GM19467 (cell line): ENCODE measurements around the gene PKN1.
"Not testable (repeated sequence)": the region's sequence is repeated elsewhere in the genome, so short reads cannot be mapped to it uniquely, and the experiment has no call there.

Experiments used
- ATAC-seq: cut with Tn5 transposase; IDR thresholded peaks from one replicate; pipeline ENCODE4 v1.9.1; 2021; ENCODE audit warnings: mild to moderate bottlenecking, moderate library complexity; ENCODE audit not compliant: unreplicated experiment

The PKN1 gene

GRCh38 chr19:14460935-14461334, 27.8 kb downstream of the PKN1 start:
- ATAC-seq = no peak

- ATAC-seq = not testable (repeated sequence)
These were observed 29.3 kb downstream of the PKN1 start for GRCh38 chr19:14462401-14462800.

- no peak for ATAC-seq
These were observed 30.6 kb downstream of the PKN1 start for GRCh38 chr19:14463747-14464146.

GRCh38 chr19:14467391-14467790, 34.3 kb downstream of the PKN1 start:
- no peak for ATAC-seq

GRCh38 chr19:14467816-14468215, 34.7 kb downstream of the PKN1 start:
- ATAC-seq = no peak

GRCh38 chr19:14470031-14470876, 37.1 kb downstream of the PKN1 start:
- ATAC-seq = no peak

GRCh38 chr19:14471436-14472187, 38.5 kb downstream of the PKN1 start:
- no peak for ATAC-seq

- no peak for ATAC-seq
These were observed 39.3 kb downstream of the PKN1 start for GRCh38 chr19:14472202-14472938.

- ATAC-seq = no peak
These were observed 40.2 kb downstream of the PKN1 start for GRCh38 chr19:14473073-14473977.

GRCh38 chr19:14473978-14474578, 41.0 kb downstream of the PKN1 start:
- no peak for ATAC-seq

- ATAC-seq = no peak
These were observed 41.7 kb downstream of the PKN1 start for GRCh38 chr19:14474827-14475226.

GRCh38 chr19:14475251-14476073, 42.4 kb downstream of the PKN1 start, which contains the start of gene PTGER1:
Gene PTGER1 (minus strand): TSS chr19:14475354. CDS start chr19:14474320, 1,034 bp downstream.
- no peak for ATAC-seq

- no peak for ATAC-seq
These were observed 43.2 kb downstream of the PKN1 start for GRCh38 chr19:14476327-14476672.

GRCh38 chr19:14476673-14477401, 43.7 kb downstream of the PKN1 start:
- ATAC-seq = no peak

- no peak for ATAC-seq
These were observed 44.5 kb downstream of the PKN1 start for GRCh38 chr19:14477418-14478112.

GRCh38 chr19:14478113-14478545, 45.0 kb downstream of the PKN1 start:
- ATAC-seq = no peak

- ATAC-seq = no peak
These were observed 46.3 kb downstream of the PKN1 start for GRCh38 chr19:14479309-14479974.
